ENCODE data around the gene RIT1. TPM values are rescaled to one million over a fixed set of nuclear protein-coding genes. Genes with fewer than 3 reads are reported as not detected.

The RIT1 gene
- total and polyA plus RNA-seq, 2 of the 8 experiments (the other 6 are each of a cell fraction or from before 2014, with no cell fraction given): 25.3 to 26.8 TPM

DNA sequence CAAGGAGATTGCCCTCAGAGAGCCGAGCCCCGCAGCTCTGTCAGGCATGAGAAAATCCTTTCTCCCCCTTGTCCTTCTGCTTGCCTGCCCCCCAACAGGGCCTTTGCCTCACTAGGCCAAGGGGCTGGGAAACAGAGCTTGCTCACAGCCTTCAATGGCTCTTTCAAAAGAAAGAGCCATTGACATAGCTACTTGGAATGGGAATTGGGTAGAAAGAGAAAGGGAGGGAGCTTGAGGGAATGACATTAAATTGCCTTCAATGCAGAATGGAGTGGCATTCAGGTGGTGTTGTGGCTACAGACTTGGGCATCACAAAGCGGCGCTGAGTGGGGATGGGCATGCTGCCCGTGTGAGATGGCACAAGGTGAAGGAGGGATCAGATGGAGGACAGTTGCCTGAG is 38.6 kb downstream of the RIT1 start (continued):
- TF ChIP-seq, protein P1, sequence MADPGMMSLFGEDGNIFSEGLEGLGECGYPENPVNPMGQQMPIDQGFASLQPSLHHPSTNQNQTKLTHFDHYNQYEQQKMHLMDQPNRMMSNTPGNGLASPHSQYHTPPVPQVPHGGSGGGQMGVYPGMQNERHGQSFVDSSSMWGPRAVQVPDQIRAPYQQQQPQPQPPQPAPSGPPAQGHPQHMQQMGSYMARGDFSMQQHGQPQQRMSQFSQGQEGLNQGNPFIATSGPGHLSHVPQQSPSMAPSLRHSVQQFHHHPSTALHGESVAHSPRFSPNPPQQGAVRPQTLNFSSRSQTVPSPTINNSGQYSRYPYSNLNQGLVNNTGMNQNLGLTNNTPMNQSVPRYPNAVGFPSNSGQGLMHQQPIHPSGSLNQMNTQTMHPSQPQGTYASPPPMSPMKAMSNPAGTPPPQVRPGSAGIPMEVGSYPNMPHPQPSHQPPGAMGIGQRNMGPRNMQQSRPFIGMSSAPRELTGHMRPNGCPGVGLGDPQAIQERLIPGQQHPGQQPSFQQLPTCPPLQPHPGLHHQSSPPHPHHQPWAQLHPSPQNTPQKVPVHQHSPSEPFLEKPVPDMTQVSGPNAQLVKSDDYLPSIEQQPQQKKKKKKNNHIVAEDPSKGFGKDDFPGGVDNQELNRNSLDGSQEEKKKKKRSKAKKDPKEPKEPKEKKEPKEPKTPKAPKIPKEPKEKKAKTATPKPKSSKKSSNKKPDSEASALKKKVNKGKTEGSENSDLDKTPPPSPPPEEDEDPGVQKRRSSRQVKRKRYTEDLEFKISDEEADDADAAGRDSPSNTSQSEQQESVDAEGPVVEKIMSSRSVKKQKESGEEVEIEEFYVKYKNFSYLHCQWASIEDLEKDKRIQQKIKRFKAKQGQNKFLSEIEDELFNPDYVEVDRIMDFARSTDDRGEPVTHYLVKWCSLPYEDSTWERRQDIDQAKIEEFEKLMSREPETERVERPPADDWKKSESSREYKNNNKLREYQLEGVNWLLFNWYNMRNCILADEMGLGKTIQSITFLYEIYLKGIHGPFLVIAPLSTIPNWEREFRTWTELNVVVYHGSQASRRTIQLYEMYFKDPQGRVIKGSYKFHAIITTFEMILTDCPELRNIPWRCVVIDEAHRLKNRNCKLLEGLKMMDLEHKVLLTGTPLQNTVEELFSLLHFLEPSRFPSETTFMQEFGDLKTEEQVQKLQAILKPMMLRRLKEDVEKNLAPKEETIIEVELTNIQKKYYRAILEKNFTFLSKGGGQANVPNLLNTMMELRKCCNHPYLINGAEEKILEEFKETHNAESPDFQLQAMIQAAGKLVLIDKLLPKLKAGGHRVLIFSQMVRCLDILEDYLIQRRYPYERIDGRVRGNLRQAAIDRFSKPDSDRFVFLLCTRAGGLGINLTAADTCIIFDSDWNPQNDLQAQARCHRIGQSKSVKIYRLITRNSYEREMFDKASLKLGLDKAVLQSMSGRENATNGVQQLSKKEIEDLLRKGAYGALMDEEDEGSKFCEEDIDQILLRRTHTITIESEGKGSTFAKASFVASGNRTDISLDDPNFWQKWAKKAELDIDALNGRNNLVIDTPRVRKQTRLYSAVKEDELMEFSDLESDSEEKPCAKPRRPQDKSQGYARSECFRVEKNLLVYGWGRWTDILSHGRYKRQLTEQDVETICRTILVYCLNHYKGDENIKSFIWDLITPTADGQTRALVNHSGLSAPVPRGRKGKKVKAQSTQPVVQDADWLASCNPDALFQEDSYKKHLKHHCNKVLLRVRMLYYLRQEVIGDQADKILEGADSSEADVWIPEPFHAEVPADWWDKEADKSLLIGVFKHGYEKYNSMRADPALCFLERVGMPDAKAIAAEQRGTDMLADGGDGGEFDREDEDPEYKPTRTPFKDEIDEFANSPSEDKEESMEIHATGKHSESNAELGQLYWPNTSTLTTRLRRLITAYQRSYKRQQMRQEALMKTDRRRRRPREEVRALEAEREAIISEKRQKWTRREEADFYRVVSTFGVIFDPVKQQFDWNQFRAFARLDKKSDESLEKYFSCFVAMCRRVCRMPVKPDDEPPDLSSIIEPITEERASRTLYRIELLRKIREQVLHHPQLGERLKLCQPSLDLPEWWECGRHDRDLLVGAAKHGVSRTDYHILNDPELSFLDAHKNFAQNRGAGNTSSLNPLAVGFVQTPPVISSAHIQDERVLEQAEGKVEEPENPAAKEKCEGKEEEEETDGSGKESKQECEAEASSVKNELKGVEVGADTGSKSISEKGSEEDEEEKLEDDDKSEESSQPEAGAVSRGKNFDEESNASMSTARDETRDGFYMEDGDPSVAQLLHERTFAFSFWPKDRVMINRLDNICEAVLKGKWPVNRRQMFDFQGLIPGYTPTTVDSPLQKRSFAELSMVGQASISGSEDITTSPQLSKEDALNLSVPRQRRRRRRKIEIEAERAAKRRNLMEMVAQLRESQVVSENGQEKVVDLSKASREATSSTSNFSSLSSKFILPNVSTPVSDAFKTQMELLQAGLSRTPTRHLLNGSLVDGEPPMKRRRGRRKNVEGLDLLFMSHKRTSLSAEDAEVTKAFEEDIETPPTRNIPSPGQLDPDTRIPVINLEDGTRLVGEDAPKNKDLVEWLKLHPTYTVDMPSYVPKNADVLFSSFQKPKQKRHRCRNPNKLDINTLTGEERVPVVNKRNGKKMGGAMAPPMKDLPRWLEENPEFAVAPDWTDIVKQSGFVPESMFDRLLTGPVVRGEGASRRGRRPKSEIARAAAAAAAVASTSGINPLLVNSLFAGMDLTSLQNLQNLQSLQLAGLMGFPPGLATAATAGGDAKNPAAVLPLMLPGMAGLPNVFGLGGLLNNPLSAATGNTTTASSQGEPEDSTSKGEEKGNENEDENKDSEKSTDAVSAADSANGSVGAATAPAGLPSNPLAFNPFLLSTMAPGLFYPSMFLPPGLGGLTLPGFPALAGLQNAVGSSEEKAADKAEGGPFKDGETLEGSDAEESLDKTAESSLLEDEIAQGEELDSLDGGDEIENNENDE (IDR thresholded peaks at IDR 0.05; ENCODE audit: insufficient replicate concordance, low read length): no peak
- TF ChIP-seq TAF7 (optimal IDR thresholded peaks at IDR 0.05; ENCODE audit: borderline replicate concordance, low read depth, low read length): no peak
